Caco-2 (cell line): ENCODE results near the gene LMBR1. TPM values are rescaled to one million over a fixed set of nuclear protein-coding genes. Genes with fewer than 3 reads are reported as not detected.

Experiments used
- BruUV-seq: library from RNA; stranded (reverse); fragments of 400-500 nt; replicated peaks from 2 replicates; lab custom pipeline; 2021; lab: Mats Ljungman, UMichigan
- CTCF ChIA-PET: fragments of 300-600 bp; sonication (Branson Sonifier 250); formaldehyde crosslinking; loops from one replicate; lab custom pipeline; 2022; ENCODE audit warnings: antibody characterized with exemption; lab: Charles Lee
- POLR2A ChIA-PET: fragments of 300-600 bp; sonication (Branson Sonifier 250); formaldehyde crosslinking; loops from one replicate; lab custom pipeline; 2022; ENCODE audit warnings: antibody characterized with exemption; lab: Charles Lee
- DNase-seq, 2 experiments: peaks; one replicate each; pipeline versions ENCODE4 v3.0.0 to v3.0.0-alpha.2; 2020 to 2022
- H3K27me3 ChIP-seq: replicated peaks from 2 replicates; pipeline ENCODE4 v1.6.0; 2011; ENCODE audit warnings: low read length; ENCODE audit not compliant: control insufficient read depth, insufficient read depth
- H3K36me3 ChIP-seq: 2 replicates; pipeline ENCODE4 v1.5.1; 2011; ENCODE audit warnings: low read length; ENCODE audit not compliant: control insufficient read depth, insufficient read depth
- H3K4me1 ChIP-seq: fragments of 250-450 bp; sonication (Bioruptor Pico); 2 replicates; pipeline ENCODE4 v1.5.1; 2020; ENCODE audit warnings: mild to moderate bottlenecking
- H3K4me3 ChIP-seq: 2 replicates; pipeline ENCODE4 v1.5.1; 2011; ENCODE audit warnings: low read depth, mild to moderate bottlenecking, control low read depth, low read length
- H3K9me3 ChIP-seq: fragments of 250-450 bp; sonication (Bioruptor Pico); 2 replicates; pipeline ENCODE4 v1.5.1; 2020; ENCODE audit warnings: mild to moderate bottlenecking, moderate library complexity
- H3K27ac Mint-ChIP-seq: one replicate; pipeline ENCODE4 v1.8.0; 2022; ENCODE audit warnings: mixed read lengths; ENCODE audit not compliant: unreplicated experiment
- H3K27me3 Mint-ChIP-seq: one replicate; pipeline ENCODE4 v1.8.0; 2022; ENCODE audit warnings: mixed read lengths; ENCODE audit not compliant: insufficient read depth, unreplicated experiment
- H3K36me3 Mint-ChIP-seq: one replicate; pipeline ENCODE4 v1.8.0; 2022; ENCODE audit warnings: mild to moderate bottlenecking, mixed read lengths; ENCODE audit not compliant: insufficient read depth, unreplicated experiment
- H3K4me1 Mint-ChIP-seq: one replicate; pipeline ENCODE4 v1.8.0; 2022; ENCODE audit warnings: low read depth, mixed read lengths; ENCODE audit not compliant: unreplicated experiment
- H3K4me3 Mint-ChIP-seq: one replicate; pipeline ENCODE4 v1.8.0; 2022; ENCODE audit warnings: mild to moderate bottlenecking, moderate library complexity, mixed read lengths; ENCODE audit not compliant: unreplicated experiment
- H3K9me3 Mint-ChIP-seq: one replicate; pipeline ENCODE4 v1.8.0; 2022; ENCODE audit warnings: mixed read lengths; ENCODE audit not compliant: unreplicated experiment
- CTCF ChIP-seq, 2 experiments: fragments of 200-600 bp in 1 of 2; IDR thresholded peaks; 1 replicate in 1 of 2; 2 replicates in 1 of 2; pipeline versions ENCODE4 v1.5.1 to v1.8.0; 2011 to 2022; ENCODE audit warnings: antibody characterized with exemption in 1 of 2, control low read depth in 1 of 2, inconsistent platforms in 1 of 2, low read depth in 1 of 2, low read length in 1 of 2, mild to moderate bottlenecking in 1 of 2, moderate library complexity in 1 of 2; ENCODE audit not compliant: insufficient read depth in 1 of 2, severe bottlenecking in 1 of 2, unreplicated experiment in 1 of 2
- intact Hi-C: fragments of 100-400 bp; cut with micrococcal nuclease; formaldehyde crosslinking; loops from one replicate; pipeline ENCODE4 v1.10.0; 2022; ENCODE audit not compliant: unreplicated experiment
- total RNA-seq: library from RNA; stranded (reverse); gene quantifications from 2 replicates; pipeline ENCODE4 v1.2.3, GENCODE V29; 2022

Gene LMBR1
- total RNA-seq, 1 experiment from 2014 or later, result 77.9 TPM

- ChIA-PET CTCF (no interaction called here), POLR2A (interaction anchor here (0.7 kb wide), 1 partner anchor 419 kb away, joined by 3 read pairs; no protein-coding TSS in a partner anchor)
- intact Hi-C loops, result no loop called here
These were observed 199.4 kb downstream of the LMBR1 start for GRCh38 chr7:156693627-156694026.

GRCh38 chr7:156692849-156693248 is 200.1 kb downstream of the LMBR1 start:
- Mint-ChIP-seq H3K27me3 (no peaks in the 10 kb centered on the region), H3K9me3 (peaks cover 43% of the 10 kb centered on the region), H3K4me3 (no peak overlapping the region), H3K36me3 (peaks cover 14% of the 10 kb centered on the region), H3K4me1 (peaks cover 27% of the 10 kb centered on the region), H3K27ac (no peak overlapping the region)
- Histone ChIP-seq H3K4me3 (no peak overlapping the region), H3K4me1 (peaks cover 24% of the 10 kb centered on the region), H3K27me3 (no peaks in the 10 kb centered on the region), H3K36me3 (no peaks in the 10 kb centered on the region), H3K9me3 (peaks cover 22% of the 10 kb centered on the region)
- intact Hi-C loops, result no loop called here
- TF ChIP-seq CTCF (IDR thresholded peaks at IDR 0.05; ENCODE audit: insufficient read depth in 1 of 2, low read depth in 1 of 2, low read length in 1 of 2, severe bottlenecking in 1 of 2, unreplicated experiment in 1 of 2), result no peak
- no TSS peak for BruUV-seq
- ChIA-PET POLR2A (no interaction called here), CTCF (no interaction called here)
- no peak for DNase-seq

More at GRCh38 chr7:156693627-156694026, 199.4 kb downstream of the LMBR1 start:
- H3K27ac Mint-ChIP-seq, result no peak overlapping the region
- Histone ChIP-seq H3K27me3 (no peaks in the 10 kb centered on the region), H3K36me3 (no peaks in the 10 kb centered on the region), H3K4me3 (no peak overlapping the region), H3K9me3 (peaks cover 29% of the 10 kb centered on the region), H3K4me1 (peaks cover 19% of the 10 kb centered on the region)
- BruUV-seq, result no TSS peak
- no peak for TF ChIP-seq CTCF (IDR thresholded peaks at IDR 0.05; ENCODE audit: insufficient read depth in 1 of 2, low read depth in 1 of 2, low read length in 1 of 2, severe bottlenecking in 1 of 2, unreplicated experiment in 1 of 2)
- peaks cover 22% of the 10 kb centered on the region for H3K4me1 Mint-ChIP-seq
- peaks cover 19% of the 10 kb centered on the region for H3K36me3 Mint-ChIP-seq
- H3K27me3 Mint-ChIP-seq, result no peaks in the 10 kb centered on the region
- no peak for DNase-seq
- H3K4me3 Mint-ChIP-seq, result no peak overlapping the region
- H3K9me3 Mint-ChIP-seq, result peaks cover 43% of the 10 kb centered on the region

GRCh38 chr7:156691764-156692163 is 201.2 kb downstream of the LMBR1 start:
- intact Hi-C loops, result no loop called here
- TF ChIP-seq CTCF (IDR thresholded peaks at IDR 0.05; ENCODE audit: insufficient read depth in 1 of 2, low read depth in 1 of 2, low read length in 1 of 2, severe bottlenecking in 1 of 2, unreplicated experiment in 1 of 2), result no peak
- DNase-seq, result no peak
- no peak overlapping the region for H3K27ac Mint-ChIP-seq
- no TSS peak for BruUV-seq
- H3K36me3 ChIP-seq, result no peaks in the 10 kb centered on the region
- H3K4me1 ChIP-seq, result peaks cover 35% of the 10 kb centered on the region
- no peaks in the 10 kb centered on the region for H3K27me3 ChIP-seq
- peaks cover 25% of the 10 kb centered on the region for H3K4me1 Mint-ChIP-seq
- POLR2A ChIA-PET, result no interaction called here
- H3K4me3 Mint-ChIP-seq, result no peak overlapping the region
- CTCF ChIA-PET, result no interaction called here
- peaks cover 11% of the 10 kb centered on the region for H3K9me3 ChIP-seq
- H3K9me3 Mint-ChIP-seq, result peaks cover 36% of the 10 kb centered on the region
- no peak overlapping the region for H3K4me3 ChIP-seq
- H3K36me3 Mint-ChIP-seq, result peaks cover 7% of the 10 kb centered on the region
- no peaks in the 10 kb centered on the region for H3K27me3 Mint-ChIP-seq
